ENCODE measurements around the gene TP73.

DNA sequence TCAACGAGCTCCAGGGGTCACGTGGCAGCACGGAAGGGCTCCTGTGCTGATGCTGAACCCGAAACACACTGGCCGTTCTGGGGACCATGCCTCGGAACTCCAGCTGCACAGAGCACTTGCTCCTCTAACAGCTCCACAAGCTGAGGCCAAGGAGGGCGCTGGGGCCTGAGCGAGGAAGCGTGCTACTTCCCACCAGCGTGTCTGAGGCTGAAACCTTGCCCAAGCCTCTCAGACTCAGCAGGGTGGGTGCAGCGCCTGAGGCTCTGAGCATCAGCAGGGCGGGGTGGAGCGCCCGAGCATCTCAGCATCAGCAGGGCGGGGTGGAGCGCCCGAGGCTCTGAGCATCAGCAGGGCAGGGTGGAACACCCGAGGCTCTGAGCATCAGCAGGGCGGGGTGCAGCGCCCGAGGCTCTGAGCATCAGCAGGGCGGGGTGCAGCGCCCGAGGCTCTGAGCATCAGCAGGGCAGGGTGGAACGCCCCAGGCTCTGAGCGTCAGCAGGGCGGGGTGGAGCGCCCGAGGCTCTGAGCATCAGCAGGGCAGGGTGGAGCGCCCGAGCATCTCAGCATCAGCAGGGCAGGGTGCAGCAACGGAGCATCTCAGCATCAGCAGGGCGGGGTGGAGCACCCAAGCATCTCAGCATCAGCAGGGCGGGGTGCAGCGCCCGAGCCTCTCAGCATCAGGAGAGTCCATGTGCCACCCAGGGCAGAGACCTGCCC, 12.0 kb upstream of the TP73 start:
- TF ChIP-seq, protein P1, sequence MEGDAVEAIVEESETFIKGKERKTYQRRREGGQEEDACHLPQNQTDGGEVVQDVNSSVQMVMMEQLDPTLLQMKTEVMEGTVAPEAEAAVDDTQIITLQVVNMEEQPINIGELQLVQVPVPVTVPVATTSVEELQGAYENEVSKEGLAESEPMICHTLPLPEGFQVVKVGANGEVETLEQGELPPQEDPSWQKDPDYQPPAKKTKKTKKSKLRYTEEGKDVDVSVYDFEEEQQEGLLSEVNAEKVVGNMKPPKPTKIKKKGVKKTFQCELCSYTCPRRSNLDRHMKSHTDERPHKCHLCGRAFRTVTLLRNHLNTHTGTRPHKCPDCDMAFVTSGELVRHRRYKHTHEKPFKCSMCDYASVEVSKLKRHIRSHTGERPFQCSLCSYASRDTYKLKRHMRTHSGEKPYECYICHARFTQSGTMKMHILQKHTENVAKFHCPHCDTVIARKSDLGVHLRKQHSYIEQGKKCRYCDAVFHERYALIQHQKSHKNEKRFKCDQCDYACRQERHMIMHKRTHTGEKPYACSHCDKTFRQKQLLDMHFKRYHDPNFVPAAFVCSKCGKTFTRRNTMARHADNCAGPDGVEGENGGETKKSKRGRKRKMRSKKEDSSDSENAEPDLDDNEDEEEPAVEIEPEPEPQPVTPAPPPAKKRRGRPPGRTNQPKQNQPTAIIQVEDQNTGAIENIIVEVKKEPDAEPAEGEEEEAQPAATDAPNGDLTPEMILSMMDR (IDR thresholded peaks at IDR 0.05) = no peak
- TF ChIP-seq POLR2A (IDR thresholded peaks at IDR 0.05) = no peak

All from breast epithelium (tissue), 3 donors.